A549 (cell line): Measurements from ENCODE around the gene TC2N. TPM values are rescaled to one million over a fixed set of nuclear protein-coding genes. Genes with fewer than 3 reads are reported as not detected.

ENCODE experiments used
- ATAC-seq, 2 experiments: fragments of 200-7000 bp in 1 of 2; fragments of >200 bp in 1 of 2; cut with Nextera tagmentation in 1 of 2; cut with Tn5 transposase in 1 of 2; 3 replicates each; pipeline versions ENCODE4 v1.8.0 to v1.9.1; 2018 to 2020; ENCODE audit warnings: mild to moderate bottlenecking in 1 of 2, moderate library complexity in 1 of 2
- CTCF ChIA-PET: fragments of 300-600 bp; sonication (Branson Sonifier 250); formaldehyde crosslinking; extraction: SDS; loops from one replicate; lab custom pipeline; 2021; ENCODE audit warnings: antibody characterized with exemption, inconsistent platforms; lab: Yijun Ruan, JAX
- POLR2A ChIA-PET: fragments of 350-600 bp; formaldehyde crosslinking; extraction: SDS; loops from one replicate; lab custom pipeline; 2021; ENCODE audit warnings: antibody characterized with exemption, inconsistent platforms; lab: Yijun Ruan, JAX
- DNase-seq, 2 experiments: peaks; one replicate each; pipeline versions ENCODE4 v3.0.0 to v3.0.0-alpha.2; 2011 to 2016; ENCODE audit warnings: low read depth in 1 of 2, low spot score in 1 of 2
- FAIRE-seq: peaks from 2 replicates; lab custom pipeline; 2011; peaks lifted over from hg19 to GRCh38; lab: Jason Lieb, UNC
- H3K27ac ChIP-seq, 2 experiments: fragments of >200 bp; sonication (Bioruptor Twin); formaldehyde crosslinking; 3 replicates each; pipeline ENCODE4 v1.5.1; 2016 to 2017
- H3K4me1 ChIP-seq: fragments of >200 bp; sonication (Bioruptor Twin); formaldehyde crosslinking; 3 replicates; pipeline ENCODE4 v1.6.1; 2016
- H3K4me2 ChIP-seq: fragments of >200 bp; sonication (Bioruptor Twin); formaldehyde crosslinking; 3 replicates; pipeline ENCODE4 v1.6.1; 2016
- H3K4me3 ChIP-seq: fragments of >200 bp; sonication (Bioruptor Twin); formaldehyde crosslinking; 3 replicates; pipeline ENCODE4 v1.5.1; 2016
- H3K9me3 ChIP-seq: fragments of >200 bp; sonication (Bioruptor Twin); formaldehyde crosslinking; 3 replicates; pipeline ENCODE4 v1.6.1; 2016
- CBX8 ChIP-seq: fragments of 200-600 bp; sonication (generic); IDR thresholded peaks from 2 replicates; pipeline ENCODE4 v1.6.1; 2016
- FOSB ChIP-seq: fragments of 250-450 bp; sonication (Bioruptor Pico); IDR thresholded peaks from 2 replicates; pipeline ENCODE4 v1.5.0; 2020; ENCODE audit warnings: mild to moderate bottlenecking, moderate library complexity
- FOXS1 ChIP-seq: fragments of 250-450 bp; sonication (Bioruptor Pico); IDR thresholded peaks from 2 replicates; pipeline ENCODE4 v1.5.0; 2020; ENCODE audit warnings: mild to moderate bottlenecking, moderate library complexity
- HOXB13 ChIP-seq: fragments of 250-450 bp; sonication (Bioruptor Pico); IDR thresholded peaks from 2 replicates; pipeline ENCODE4 v1.5.0; 2020; ENCODE audit warnings: low read depth, mild to moderate bottlenecking, moderate library complexity
- JUNB ChIP-seq: fragments of >200 bp; sonication (Bioruptor Twin); formaldehyde crosslinking; IDR thresholded peaks from 2 replicates; pipeline ENCODE4 v1.6.1; 2016
- ZC3H11A ChIP-seq: fragments of 450-650 bp; IDR thresholded peaks from 2 replicates; pipeline ENCODE4 v1.6.1; 2014; ENCODE audit warnings: antibody characterized with exemption, mild to moderate bottlenecking
- WGBS: methylation state at CpG from one replicate; pipeline ENCODE4 v1.1.6; 2017; ENCODE audit errors: missing lambda C conversion rate; 5-methylcytosine and 5-hydroxymethylcytosine counted together
- polyA plus RNA-seq, 4 experiments: library from polyadenylated mRNA; depleted of rRNA in 3 of 4; stranded (reverse); fragments of >200 nt; fragmentation: RNase III in 1 of 4; extraction: RNeasy Plus Mini Kit Qiagen cat#74134 plus additional on column Dnase treatment in 1 of 4; gene quantifications; 2 replicates in 3 of 4; 3 replicates in 1 of 4; pipeline ENCODE4 v1.2.3, GENCODE V29; 2011 to 2017
- TF ChIP-seq, protein P1 (sequence below): IDR thresholded peaks from 2 replicates; pipeline ENCODE4 v1.6.1; 2012

The TC2N gene
- polyA plus RNA-seq, 2 of the 4 experiments (the other 2 are of a cell fraction) = 0.43 to 5.5 TPM

DNA sequence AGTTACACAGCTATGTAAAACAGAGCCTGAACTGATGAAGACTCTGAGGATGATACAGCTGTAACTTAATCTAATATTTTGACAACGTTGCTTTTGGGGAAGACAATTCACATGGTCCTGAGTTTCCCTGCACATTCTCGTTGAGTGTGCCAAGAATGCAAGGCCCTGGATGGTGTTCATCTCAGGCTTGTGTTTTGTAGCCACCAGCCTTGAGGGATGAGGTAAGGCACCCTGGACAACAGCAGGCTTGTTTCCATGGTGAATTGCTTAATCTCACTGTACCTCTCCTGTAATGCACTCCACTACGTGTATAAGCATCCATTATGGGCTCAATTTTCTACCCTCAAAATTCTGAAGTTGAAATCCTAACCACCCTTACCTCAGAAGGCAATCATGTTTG lies 137.6 kb downstream of the TC2N start:
- H3K4me2 ChIP-seq = no peak overlapping the region
- no peak for FAIRE-seq
- TF ChIP-seq HOXB13 (CRISPR knock-in tag) (no peak), JUNB (no peak), CBX8 (no peak), FOSB (CRISPR knock-in tag) (no peak), FOXS1 (CRISPR knock-in tag) (no peak), ZC3H11A (no peak)
- TF ChIP-seq, protein P1, sequence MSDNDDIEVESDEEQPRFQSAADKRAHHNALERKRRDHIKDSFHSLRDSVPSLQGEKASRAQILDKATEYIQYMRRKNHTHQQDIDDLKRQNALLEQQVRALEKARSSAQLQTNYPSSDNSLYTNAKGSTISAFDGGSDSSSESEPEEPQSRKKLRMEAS = no peak
- no peak overlapping the region for H3K4me3 ChIP-seq
- DNase-seq = no peak
- no peaks in the 10 kb centered on the region for H3K4me1 ChIP-seq
- H3K27ac ChIP-seq = no peak overlapping the region
- ChIA-PET POLR2A (no interaction called here), CTCF (no interaction called here)
- H3K9me3 ChIP-seq = no peaks in the 10 kb centered on the region
- no peak for ATAC-seq
- WGBS = 13% methylated on average over 3 of the region's 3 CpGs

Other genes starting within 250 kb of the TC2N start
- gene CATSPERB, start 135.4 kb downstream of the TC2N start, polyA plus RNA-seq (2011; rRNA removed) = 0.05 and 0.09 TPM in 2 replicates
- gene CATSPERB, start 135.4 kb downstream of the TC2N start, polyA plus RNA-seq (2017; fragmentation: RNase III; extraction: RNeasy Plus Mini Kit Qiagen cat#74134 plus additional on column Dnase treatment) = not detected in 3 replicates
- 0.88 and 2.1 TPM in 2 replicates for gene FBLN5, start 80.2 kb upstream of the TC2N start, polyA plus RNA-seq (2011; rRNA removed)
- gene FBLN5, start 80.2 kb upstream of the TC2N start, polyA plus RNA-seq (2017; fragmentation: RNase III; extraction: RNeasy Plus Mini Kit Qiagen cat#74134 plus additional on column Dnase treatment) = 1.3 to 1.8 TPM (median 1.5 TPM) in 3 replicates
- 24.5 and 26.8 TPM in 2 replicates for gene TRIP11, start 172.5 kb upstream of the TC2N start, polyA plus RNA-seq (2011; rRNA removed)
- 7.8 to 8.0 TPM (median 7.9 TPM) in 3 replicates for gene TRIP11, start 172.5 kb upstream of the TC2N start, polyA plus RNA-seq (2017; fragmentation: RNase III; extraction: RNeasy Plus Mini Kit Qiagen cat#74134 plus additional on column Dnase treatment)
- 37.1 and 41.8 TPM in 2 replicates for gene ATXN3, start 239.0 kb upstream of the TC2N start, polyA plus RNA-seq (2011; rRNA removed)
- 23.8 to 25.2 TPM (median 24.4 TPM) in 3 replicates for gene ATXN3, start 239.0 kb upstream of the TC2N start, polyA plus RNA-seq (2017; fragmentation: RNase III; extraction: RNeasy Plus Mini Kit Qiagen cat#74134 plus additional on column Dnase treatment)